GM18868 (cell line): ENCODE results near the gene CNOT6.
"Not testable (repeated sequence)": the region's sequence is repeated elsewhere in the genome, so short reads cannot be mapped to it uniquely, and the experiment has no call there.

Source experiments
- ATAC-seq: cut with Tn5 transposase; IDR thresholded peaks from one replicate; pipeline ENCODE4 v1.9.1; 2021; ENCODE audit warnings: mild to moderate bottlenecking, moderate library complexity; ENCODE audit not compliant: unreplicated experiment

Gene CNOT6

DNA sequence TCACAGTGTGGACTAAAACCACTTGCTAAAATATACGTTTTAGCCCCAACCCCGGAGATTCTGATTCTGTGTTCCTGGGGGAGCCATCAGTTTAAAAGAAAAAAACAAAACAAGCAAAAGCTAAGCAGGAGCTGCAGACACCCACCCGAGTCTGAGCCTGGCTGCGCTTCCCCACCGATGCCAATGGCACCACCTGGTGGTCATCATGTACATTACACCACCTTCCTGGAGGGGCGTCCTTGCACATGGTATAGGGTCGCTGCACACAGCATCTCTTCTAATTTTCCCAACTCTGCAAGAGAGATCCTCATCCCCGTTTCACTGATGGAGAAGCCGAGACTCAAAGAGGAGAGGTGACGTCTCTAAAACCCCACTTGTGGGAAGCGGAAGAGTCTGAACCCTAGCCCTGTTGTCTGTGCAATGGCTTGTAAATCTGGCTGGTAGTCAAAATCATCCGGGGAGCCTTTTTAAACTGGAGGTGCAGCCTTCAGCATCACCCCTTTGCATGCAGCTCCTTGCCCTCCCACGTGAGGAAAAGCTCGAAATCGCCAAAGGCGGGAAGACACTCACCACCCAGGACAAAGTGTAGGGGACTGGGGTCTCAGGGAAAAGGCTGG is 23.1 kb upstream of the CNOT6 start:
- ATAC-seq: no peak

GRCh38 chr5:180471866-180472265 is 22.3 kb upstream of the CNOT6 start:
- no peak for ATAC-seq

DNA sequence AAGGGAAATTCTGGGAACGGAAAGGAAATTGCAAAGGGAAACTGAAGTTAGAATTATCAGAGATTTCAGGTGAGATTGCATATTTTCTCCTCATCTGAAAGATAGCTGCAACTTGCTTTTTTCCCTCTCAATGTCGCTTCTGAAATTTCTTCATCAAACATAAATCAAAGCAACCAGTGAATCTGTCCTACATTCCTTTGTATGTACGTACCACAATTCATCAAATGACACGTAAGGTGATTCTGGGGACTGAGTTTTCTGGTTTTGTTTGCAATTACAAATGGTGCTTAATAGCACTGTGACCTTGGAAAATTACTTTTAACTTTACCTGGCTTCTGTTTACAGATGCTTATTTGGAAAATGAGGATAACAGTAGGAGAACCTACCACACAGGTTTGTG is 21.9 kb upstream of the CNOT6 start:
- ATAC-seq: no peak

- not testable (repeated sequence) for ATAC-seq
Measured at GRCh38 chr5:180473386-180473785, 20.8 kb upstream of the CNOT6 start.

GRCh38 chr5:180474569-180474968 is 19.6 kb upstream of the CNOT6 start:
- no peak for ATAC-seq

DNA sequence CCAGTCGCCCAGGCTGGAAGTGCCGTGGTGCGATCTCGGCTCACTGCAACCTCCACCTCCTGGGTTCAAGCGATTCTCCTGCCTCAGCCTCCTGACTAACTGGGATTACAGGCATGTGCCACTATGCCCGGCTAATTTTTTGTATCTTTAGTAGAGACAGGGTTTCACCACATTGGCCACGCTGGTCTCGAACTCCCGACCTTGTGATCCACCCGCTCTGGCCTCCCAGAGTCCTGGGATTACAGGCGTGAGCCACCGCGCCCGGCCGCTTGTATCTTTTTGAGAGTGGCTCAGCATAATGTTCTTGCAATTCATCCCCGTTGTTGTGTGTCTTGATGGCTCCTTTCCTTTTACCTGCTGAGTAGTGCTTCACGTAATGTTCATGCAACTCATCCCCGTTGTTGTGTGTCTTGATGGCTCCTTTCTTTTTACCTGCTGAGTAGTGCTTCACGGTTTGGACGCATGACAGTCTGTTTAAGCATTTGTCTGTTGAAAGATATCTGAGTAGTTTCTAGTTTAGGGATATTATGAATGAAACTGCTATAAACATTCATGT is 18.1 kb upstream of the CNOT6 start:
- ATAC-seq: not testable (repeated sequence)

DNA sequence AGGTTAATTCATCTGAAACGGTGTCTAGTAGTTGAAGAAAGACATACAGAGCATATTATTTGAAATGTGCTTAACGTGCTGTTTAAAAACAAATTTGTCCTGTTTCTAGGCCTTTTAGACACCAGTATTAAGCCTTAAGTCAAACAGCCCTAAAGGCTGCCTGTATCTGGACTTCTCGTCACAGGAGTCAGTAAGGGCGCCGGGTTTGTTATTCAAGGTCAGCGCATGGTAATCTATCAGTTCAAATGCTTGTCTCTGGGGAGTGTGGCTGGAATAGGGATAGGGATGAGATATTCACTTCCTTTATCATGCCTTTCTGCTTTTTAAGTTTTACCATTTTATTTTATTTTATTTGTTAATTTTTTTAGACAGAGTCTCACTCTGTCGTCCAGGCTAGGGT is 9.4 kb upstream of the CNOT6 start:
- ATAC-seq: no peak

DNA sequence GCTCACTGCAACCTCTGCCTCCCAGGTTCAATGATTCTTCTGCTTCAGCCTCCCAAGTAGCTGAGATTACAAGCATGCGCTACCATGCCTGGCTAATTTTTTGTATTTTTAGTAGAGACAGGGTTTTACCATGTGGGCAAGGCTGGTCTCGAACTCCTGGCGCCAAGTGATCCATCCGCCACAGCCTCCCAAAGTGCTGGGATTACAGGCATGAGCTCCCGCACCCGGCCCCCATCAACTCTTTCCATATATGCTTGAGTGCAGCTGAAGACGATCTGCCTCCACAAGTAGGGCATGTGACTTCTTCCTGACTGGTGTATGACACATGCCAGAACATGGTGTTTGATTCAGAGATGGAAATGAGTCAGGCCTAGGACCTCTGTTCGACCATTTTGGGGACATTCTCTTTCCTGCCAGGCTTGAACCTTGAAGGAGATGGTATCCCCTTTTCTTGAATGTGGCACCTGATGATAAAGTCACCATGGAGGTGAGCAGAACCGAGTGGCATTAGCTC is 7.5 kb upstream of the CNOT6 start:
- ATAC-seq: no peak

DNA sequence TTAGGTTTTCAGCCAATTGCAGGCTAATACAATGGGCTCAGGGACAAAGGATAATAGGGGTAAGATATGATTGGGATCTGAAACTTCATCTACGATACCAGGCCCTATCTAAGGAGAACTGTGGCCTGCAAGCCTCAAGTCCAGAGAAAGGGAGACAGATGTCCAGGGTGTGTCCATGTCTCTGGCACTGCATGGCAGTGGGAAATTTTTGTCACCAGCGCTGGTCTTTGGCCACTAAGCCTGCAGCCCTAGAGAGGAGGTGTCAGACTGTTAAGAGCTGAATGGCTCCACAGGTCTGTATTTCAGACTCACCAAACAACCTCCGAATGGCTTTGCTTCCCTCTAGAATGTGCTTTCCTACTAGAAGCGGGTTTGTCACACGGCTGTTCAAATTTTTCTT is 6.6 kb upstream of the CNOT6 start:
- no peak for ATAC-seq

DNA sequence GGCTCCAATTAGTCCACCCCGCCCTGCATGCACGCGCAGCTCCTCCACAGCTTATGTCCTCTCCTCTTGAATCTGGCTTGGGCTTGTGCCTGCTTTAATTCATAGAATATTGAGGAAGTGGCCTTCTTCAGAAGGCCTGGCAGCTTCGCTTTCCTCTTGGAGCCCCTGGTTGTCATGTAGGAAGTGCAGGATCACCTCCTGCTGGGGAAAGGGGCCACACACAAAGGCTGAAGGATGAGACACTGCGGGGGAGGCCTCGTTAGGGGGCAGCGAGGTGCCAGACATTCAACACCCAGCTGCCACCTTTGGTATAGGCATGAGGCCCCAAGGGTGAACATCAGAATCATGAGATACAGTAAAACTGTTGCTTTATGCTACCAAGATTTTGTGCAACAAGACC is 2.7 kb upstream of the CNOT6 start:
- no peak for ATAC-seq

- no peak for ATAC-seq
Measured at GRCh38 chr5:180492226-180492903, 1.8 kb upstream of the CNOT6 start.

GRCh38 chr5:180494510-180495181 is 467 bp downstream of the CNOT6 start:
- peak; percentile 39 for ATAC-seq

GRCh38 chr5:180495292-180495691 is 1.1 kb downstream of the CNOT6 start:
- ATAC-seq: no peak

GRCh38 chr5:180495991-180496741 is 2.0 kb downstream of the CNOT6 start:
- ATAC-seq: no peak

DNA sequence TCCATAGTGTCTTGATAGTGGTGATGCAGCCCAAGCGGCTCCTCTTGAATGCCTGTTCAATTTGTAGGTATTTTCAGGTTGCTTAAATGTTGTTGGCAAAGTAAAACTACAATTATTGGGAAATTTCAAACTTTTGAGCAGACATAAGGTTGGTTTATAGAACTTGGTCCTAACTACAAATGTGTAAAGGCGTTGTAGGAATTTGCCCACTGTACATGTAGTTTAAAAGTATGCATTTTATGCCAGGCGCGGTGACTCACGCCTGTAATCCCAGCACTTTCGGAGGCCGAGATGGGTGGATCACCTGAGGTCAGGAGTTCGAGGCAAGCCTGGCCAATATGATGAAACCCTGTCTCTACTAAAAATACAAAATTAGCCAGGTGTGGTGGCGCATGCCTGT is 2.6 kb downstream of the CNOT6 start:
- ATAC-seq: not testable (repeated sequence)

- ATAC-seq: not testable (repeated sequence)
Measured at GRCh38 chr5:180497865-180498264, 3.7 kb downstream of the CNOT6 start.

DNA sequence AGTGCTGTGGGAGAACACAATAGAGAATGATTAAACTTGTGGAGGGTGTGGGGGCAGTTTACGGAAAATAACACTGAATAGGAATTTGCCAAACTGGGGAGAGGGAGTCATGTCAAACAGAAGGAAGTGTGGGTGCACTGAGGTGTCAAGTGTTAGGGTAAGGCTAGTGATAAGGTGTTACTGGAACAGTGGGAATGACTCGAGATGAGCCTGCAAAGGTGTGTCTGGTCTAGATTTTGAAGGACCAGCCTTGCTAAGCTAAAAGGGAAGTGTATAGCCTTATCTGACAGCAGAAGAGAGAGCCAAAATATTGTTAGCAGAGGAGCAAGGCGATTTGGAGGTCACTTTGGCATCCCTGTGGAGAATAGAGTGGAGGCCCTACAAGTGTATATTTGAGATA is 4.2 kb downstream of the CNOT6 start:
- ATAC-seq: no peak

DNA sequence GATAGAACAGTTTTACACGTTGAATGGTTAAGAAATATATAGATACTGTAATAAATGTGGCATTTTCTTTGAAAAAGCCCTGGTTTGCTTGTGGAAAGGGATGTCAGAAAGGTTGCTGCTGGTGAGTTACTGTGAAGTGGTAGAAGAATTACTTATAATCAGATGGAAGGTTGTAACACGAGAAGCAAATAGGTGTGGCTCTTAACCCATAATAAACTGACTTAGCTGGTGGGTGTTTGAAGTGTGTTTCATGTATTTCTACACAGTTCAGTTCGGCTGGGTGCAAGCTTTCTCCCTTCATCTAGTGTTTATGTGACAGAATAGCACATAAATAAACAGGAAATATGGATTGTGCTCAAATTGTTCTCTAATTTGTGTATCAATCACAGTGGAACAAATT is 5.5 kb downstream of the CNOT6 start:
- no peak for ATAC-seq

GRCh38 chr5:180500300-180500699 is 6.1 kb downstream of the CNOT6 start:
- not testable (repeated sequence) for ATAC-seq

DNA sequence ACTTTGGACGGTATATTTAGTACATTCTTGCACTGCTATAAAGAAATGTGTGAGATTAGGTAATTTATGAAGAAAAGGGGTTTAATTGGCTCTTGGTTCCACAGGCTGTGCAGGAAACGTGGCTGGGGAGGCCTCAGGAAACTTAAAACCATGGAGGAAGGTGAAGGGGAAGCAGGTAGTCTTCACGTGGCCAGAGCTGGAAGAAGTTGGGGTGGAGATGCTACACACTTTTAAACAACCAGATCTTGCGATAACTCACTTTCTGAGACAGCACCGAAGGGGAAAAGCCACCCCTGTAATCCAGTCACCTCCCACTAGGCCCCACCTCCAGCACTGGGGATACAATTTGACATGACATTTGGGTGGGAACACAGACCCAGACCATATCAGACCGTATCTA is 13.5 kb downstream of the CNOT6 start:
- no peak for ATAC-seq

DNA sequence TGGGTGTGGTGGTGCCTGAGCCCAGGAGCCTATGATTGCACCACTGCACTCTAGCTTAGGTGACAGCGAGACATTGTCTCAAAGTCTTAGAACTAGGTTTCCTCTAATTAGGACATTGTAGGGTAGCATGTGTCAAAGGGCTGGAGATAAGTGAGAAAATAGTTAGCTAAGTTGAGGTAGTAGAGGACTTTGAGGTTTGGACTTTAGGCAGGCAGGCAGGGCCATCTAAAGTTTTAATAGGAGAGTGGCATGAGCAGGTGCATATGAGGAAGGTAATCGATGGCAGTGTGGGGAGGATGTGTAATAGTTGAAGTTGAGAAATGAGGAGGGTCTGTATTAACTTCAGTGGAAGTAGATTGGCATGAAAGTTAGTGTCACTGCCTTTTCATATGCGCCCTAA is 21.1 kb downstream of the CNOT6 start:
- ATAC-seq: no peak
